ENCODE measurements around the gene SGK1. TPM values are rescaled to one million over a fixed set of nuclear protein-coding genes. Genes with fewer than 3 reads are reported as not detected.
"Not testable (repeated sequence)": the region's sequence is repeated elsewhere in the genome, so short reads cannot be mapped to it uniquely, and the experiment has no call there.

Gene SGK1
- polyA plus RNA-seq, 1 of the 3 experiments (the other 2 are of a cell fraction) = 440 TPM

GRCh38 chr6:134238006-134238405, 79.9 kb downstream of the SGK1 start:
- Histone ChIP-seq H3K36me3 (replicated peaks in 1 of 2; ENCODE audit: control insufficient read depth in 1 of 2, insufficient read depth in 2 of 2, low read length in 1 of 2) (no peaks in the 10 kb centered on the region), H3K9me2 (no peaks in the 10 kb centered on the region), H3K79me2 (ENCODE audit: insufficient read depth) (no peaks in the 10 kb centered on the region), H3K27ac (ENCODE audit: low read depth in 2 of 2, low read length in 1 of 2) (no peak overlapping the region; a peak in 1 of 4 replicates), H3K4me3 (ENCODE audit: low read depth in 2 of 2, low read length in 1 of 2) (no peak overlapping the region), H3K9ac (no peak overlapping the region), H3K27me3 (ENCODE audit: insufficient read depth) (no peaks in the 10 kb centered on the region), H3K4me2 (no peak overlapping the region), H4K20me1 (ENCODE audit: insufficient read depth) (no peaks in the 10 kb centered on the region), H2AFZ (ENCODE audit: low read depth) (no peak overlapping the region), H3F3A (replicated peaks; ENCODE audit: insufficient read depth) (no peaks in the 10 kb centered on the region), H3K9me3 (no peaks in the 10 kb centered on the region), H3K4me1 (ENCODE audit: control insufficient read depth in 1 of 2, insufficient read depth in 2 of 2, low read depth in 1 of 2, low read length in 1 of 2) (peaks cover 5 to 9% of the 10 kb centered on the region in 2 experiments; a peak in 3 of 4 replicates)
- 58% methylated on average over 2 of the region's 2 CpGs for WGBS (ENCODE audit: low lambda C conversion rate)
- ChIA-PET POLR2A (no interaction called here), CTCF (interaction anchor here (0.6 to 1.7 kb wide), 2 partner anchors 51 to 244 kb away, joined by 3 to 4 read pairs; no protein-coding TSS in a partner anchor)
- TF ChIP-seq JUND (IDR thresholded peaks at IDR 0.05) (no peak), REST (IDR thresholded peaks at IDR 0.05; ENCODE audit: low read depth, low read length) (no peak)
- DNase-seq = no peak

GRCh38 chr6:134235937-134236751, 81.8 kb downstream of the SGK1 start:
- DNase-seq = no peak
- Histone ChIP-seq H3K27ac (ENCODE audit: low read depth in 2 of 2, low read length in 1 of 2) (no peak overlapping the region), H3F3A (replicated peaks; ENCODE audit: insufficient read depth) (no peaks in the 10 kb centered on the region), H3K4me3 (ENCODE audit: low read depth in 2 of 2, low read length in 1 of 2) (no peak overlapping the region), H2AFZ (ENCODE audit: low read depth) (no peak overlapping the region), H3K36me3 (replicated peaks in 1 of 2; ENCODE audit: control insufficient read depth in 1 of 2, insufficient read depth in 2 of 2, low read length in 1 of 2) (no peaks in the 10 kb centered on the region), H3K9me2 (no peaks in the 10 kb centered on the region), H3K4me2 (no peak overlapping the region), H3K79me2 (ENCODE audit: insufficient read depth) (no peaks in the 10 kb centered on the region), H3K9ac (no peak overlapping the region), H3K9me3 (no peaks in the 10 kb centered on the region), H3K4me1 (ENCODE audit: control insufficient read depth in 1 of 2, insufficient read depth in 2 of 2, low read depth in 1 of 2, low read length in 1 of 2) (peaks cover 5 to 9% of the 10 kb centered on the region in 2 experiments; a peak in 3 of 4 replicates), H3K27me3 (ENCODE audit: insufficient read depth) (no peaks in the 10 kb centered on the region), H4K20me1 (ENCODE audit: insufficient read depth) (no peaks in the 10 kb centered on the region)
- POLR2A ChIA-PET = no interaction called here
- TF ChIP-seq MEF2A (IDR thresholded peaks at IDR 0.05; ENCODE audit: borderline replicate concordance, low read depth) = peak; percentile 74; the same call in 1 of the 2 replicates
- TF ChIP-seq ELF1 (IDR thresholded peaks at IDR 0.05) = no peak
- TF ChIP-seq YY1 (IDR thresholded peaks at IDR 0.05; ENCODE audit: low read depth) = no peak
- TF ChIP-seq RFX5 (IDR thresholded peaks at IDR 0.05; ENCODE audit: low read length) = no peak
- TF ChIP-seq JUND (IDR thresholded peaks at IDR 0.05) = peak; percentile 30; the same call in 1 of the 2 replicates
- TF ChIP-seq IRF3 (IDR thresholded peaks at IDR 0.05; ENCODE audit: low read depth, low read length) = no peak
- TF ChIP-seq RCOR1 (IDR thresholded peaks at IDR 0.05; ENCODE audit: low read length) = no peak
- no peak for TF ChIP-seq NRF1 (IDR thresholded peaks at IDR 0.05; ENCODE audit: low read depth, low read length)
- TF ChIP-seq MAX (IDR thresholded peaks at IDR 0.05; ENCODE audit: low read depth) = no peak
- no peak for TF ChIP-seq TEAD4 (IDR thresholded peaks at IDR 0.05; ENCODE audit: borderline replicate concordance, insufficient read depth)
- TF ChIP-seq FOSL2 (IDR thresholded peaks at IDR 0.05; ENCODE audit: borderline replicate concordance, low read depth) = peak; percentile 40; the same call in 1 of the 2 replicates
- TF ChIP-seq FOXM1 (IDR thresholded peaks at IDR 0.05; ENCODE audit: low read depth) = no peak
- no peak for TF ChIP-seq CHD2 (IDR thresholded peaks at IDR 0.05; ENCODE audit: low read length, partially characterized antibody)
- TF ChIP-seq MXI1 (IDR thresholded peaks at IDR 0.05; ENCODE audit: low read depth, low read length) = no peak
- 88% methylated on average over 7 of the region's 7 CpGs for WGBS (ENCODE audit: low lambda C conversion rate)
- CTCF ChIA-PET = interaction anchor here (0.8 to 1.7 kb wide), 3 partner anchors 9 to 586 kb away, joined by 3 to 4 read pairs (median 3); no protein-coding TSS in a partner anchor

GRCh38 chr6:134235334-134235733, 82.6 kb downstream of the SGK1 start:
- H2AFZ ChIP-seq (ENCODE audit: low read depth); H3K4me2 ChIP-seq; H3K9me2 ChIP-seq; H3K36me3 ChIP-seq (replicated peaks in 1 of 2; ENCODE audit: control insufficient read depth in 1 of 2, insufficient read depth in 2 of 2, low read length in 1 of 2); H3K4me3 ChIP-seq (ENCODE audit: low read depth in 2 of 2, low read length in 1 of 2); H3K4me1 ChIP-seq (ENCODE audit: control insufficient read depth in 1 of 2, insufficient read depth in 2 of 2, low read depth in 1 of 2, low read length in 1 of 2); H3K27ac ChIP-seq (ENCODE audit: low read depth in 2 of 2, low read length in 1 of 2); H4K20me1 ChIP-seq (ENCODE audit: insufficient read depth); H3K27me3 ChIP-seq (ENCODE audit: insufficient read depth); H3K79me2 ChIP-seq (ENCODE audit: insufficient read depth); H3K9ac ChIP-seq; H3F3A ChIP-seq (replicated peaks; ENCODE audit: insufficient read depth); DNase-seq; POLR2A ChIA-PET; H3K9me3 ChIP-seq: not testable (repeated sequence)
- CTCF ChIA-PET = interaction anchor here (1.0 to 1.1 kb wide), 2 partner anchors 507 to 587 kb away, joined by 3 read pairs; no protein-coding TSS in a partner anchor
- 94% methylated on average over 4 of the region's 4 CpGs for WGBS (ENCODE audit: low lambda C conversion rate)

Measured in SK-N-SH (cell line).